NOMO-1 (cell line): Measurements from ENCODE around the gene C1QTNF6.
"Not testable (repeated sequence)": the region's sequence is repeated elsewhere in the genome, so short reads cannot be mapped to it uniquely, and the experiment has no call there.

Experiments used
- DNase-seq, 2 experiments: peaks; one replicate each; lab custom pipeline; 2025; ENCODE audit not compliant: unreplicated experiment in 2 of 2; lab: John Stamatoyannopoulos, UW

C1QTNF6 gene

GRCh38 chr22:37208401-37209139 is 20.5 kb upstream of the C1QTNF6 start:
- no peak for DNase-seq

DNA sequence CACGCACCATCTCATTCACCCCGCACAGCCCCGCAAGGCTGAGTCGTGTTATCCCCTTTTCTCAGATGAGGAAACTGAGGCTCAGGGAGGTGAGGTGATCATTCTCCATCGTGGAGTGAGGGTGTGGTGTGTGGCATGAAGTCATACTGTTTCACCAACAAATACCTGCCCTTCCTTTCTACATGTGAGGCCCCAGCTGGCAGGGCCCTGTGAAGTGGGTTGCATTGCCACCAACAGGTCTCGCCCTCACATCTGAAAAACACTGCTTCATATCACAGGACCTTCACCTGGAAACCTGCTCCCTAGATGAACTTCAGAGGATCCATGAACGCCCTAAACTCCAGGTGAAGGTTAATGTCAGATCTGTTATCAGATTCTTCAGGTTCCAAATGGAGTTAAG is 19.9 kb upstream of the C1QTNF6 start:
- no peak for DNase-seq

- DNase-seq: no peak
Observed at GRCh38 chr22:37206841-37207821, 19.1 kb upstream of the C1QTNF6 start.

DNA sequence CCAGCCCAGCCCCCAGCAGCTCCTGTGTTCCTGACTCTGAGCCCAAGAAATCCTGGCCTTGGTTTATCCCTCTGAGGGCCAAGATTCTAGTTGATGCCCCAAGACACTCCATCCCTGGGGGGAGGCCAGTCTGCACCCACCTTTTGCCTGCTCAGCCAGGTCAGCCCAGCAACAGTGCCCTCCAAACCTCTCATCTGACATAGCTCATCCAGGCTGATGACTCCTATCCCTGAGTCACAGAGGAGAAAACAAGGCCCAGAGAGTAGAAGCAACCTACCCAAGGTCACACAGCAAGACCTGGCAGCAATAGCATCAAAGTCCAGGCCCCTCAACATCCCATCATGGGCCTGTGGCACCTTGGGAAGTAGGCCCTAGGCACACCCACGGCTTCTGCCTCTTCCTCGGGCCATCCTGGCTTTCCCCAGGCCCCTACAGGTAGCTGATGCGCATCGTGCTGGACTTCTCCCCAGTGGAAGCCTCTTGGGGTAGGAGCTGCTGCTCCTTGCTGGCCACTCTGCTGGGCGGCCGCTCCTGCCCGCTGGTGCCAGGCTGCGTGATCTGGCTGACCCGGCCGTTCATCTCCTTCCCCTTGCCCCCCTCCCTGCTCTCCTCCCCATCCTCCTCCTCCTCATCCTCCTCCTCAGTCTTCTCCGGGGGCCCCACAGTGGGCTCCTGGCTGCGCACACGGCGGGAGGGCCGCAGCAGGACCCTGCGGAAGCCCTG is 18.2 kb upstream of the C1QTNF6 start:
- DNase-seq: no peak

- no peak for DNase-seq
Observed at GRCh38 chr22:37205046-37205445, 17.0 kb upstream of the C1QTNF6 start.

- DNase-seq: no peak
Observed at GRCh38 chr22:37204045-37204655, 16.1 kb upstream of the C1QTNF6 start.

DNA sequence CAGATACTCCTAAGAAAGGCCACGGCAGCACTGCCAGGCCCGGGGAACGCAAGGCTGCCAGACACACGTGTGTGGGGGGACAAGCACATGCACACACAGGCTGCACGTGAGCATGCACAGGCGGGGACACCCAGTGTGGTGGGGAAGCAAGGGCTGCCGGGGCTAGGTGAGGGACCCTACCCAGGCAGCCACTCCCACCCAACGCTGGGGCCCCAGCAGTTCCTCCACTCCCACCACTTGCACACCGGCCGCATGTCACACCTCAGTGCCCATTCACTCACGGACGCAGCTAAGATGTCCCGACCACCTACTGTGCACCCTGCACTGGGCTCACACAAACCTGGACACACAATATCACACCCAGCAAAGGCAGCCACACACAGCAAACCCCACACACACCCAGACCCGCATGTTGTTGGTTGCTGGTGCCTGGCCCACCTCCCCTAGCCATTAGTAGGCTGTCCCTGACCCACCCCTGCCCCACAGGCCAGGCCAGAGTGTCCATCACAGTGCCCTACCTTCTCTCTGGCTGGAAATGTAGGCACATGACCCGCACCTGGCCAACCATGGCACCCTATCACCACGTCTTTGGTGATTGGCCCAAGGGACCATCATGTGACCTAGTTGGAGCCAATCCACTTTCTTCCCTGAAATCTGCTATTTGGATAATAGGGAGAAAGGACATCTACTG is 15.5 kb upstream of the C1QTNF6 start:
- DNase-seq: no peak

DNA sequence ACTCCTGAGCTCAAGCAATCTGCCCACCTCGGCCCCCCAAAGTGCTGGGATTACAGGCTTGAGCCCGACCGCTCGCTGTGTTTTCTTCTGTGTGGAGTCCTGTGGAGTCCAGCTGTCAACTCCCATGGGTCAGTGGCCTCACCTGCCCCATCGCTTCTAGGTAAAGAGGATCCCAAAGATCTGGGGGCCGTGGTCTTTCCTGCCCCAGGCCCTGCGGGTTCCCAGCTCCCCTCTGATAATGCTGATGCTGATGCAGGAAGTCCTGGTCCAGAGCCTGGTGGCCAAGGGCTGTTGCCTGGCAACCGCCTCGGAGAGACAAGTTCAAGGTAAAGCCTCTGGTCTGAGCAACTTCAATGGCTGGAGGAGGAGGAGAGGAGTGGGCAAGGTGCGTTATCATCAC is 14.7 kb upstream of the C1QTNF6 start:
- no peak for DNase-seq

- no peak for DNase-seq
Observed at GRCh38 chr22:37202001-37202555, 14.0 kb upstream of the C1QTNF6 start.

GRCh38 chr22:37201443-37201820 is 13.4 kb upstream of the C1QTNF6 start:
- not testable (repeated sequence) for DNase-seq

- DNase-seq: no peak
Observed at GRCh38 chr22:37199760-37200108, 11.7 kb upstream of the C1QTNF6 start.

DNA sequence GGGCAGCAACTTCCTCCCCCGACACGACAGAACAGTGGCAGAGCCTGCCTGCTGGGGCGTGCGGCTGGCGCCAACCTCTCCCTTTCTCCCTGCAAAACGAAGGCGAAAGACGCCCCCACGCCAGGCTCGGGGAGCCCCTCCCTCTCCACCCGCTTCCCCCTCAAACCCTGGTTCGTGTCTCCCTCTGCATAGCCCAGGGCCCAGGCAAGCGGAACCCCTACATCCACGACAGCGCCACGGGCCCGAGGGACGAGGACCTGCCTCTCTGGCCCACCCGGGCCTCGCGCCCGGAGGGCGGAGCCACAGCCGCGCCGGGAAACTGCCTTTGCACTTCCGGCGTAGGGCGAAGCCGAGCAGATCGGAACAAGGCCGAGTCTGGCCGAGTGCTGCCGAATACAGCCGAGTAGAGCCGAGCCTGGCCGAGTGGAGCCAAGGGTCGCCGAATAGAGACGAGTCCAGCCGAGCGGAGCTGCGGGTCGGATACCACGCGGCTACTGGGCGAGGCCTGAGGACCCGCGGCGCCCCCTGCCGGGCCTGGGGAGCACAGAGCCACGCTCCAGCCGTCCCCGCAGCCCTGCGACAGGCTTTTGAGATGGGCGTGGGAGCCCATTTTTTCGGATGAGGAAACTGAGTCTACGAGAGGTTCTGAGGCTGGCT is 11.2 kb upstream of the C1QTNF6 start:
- peak; percentile 97 to 99 for DNase-seq

DNA sequence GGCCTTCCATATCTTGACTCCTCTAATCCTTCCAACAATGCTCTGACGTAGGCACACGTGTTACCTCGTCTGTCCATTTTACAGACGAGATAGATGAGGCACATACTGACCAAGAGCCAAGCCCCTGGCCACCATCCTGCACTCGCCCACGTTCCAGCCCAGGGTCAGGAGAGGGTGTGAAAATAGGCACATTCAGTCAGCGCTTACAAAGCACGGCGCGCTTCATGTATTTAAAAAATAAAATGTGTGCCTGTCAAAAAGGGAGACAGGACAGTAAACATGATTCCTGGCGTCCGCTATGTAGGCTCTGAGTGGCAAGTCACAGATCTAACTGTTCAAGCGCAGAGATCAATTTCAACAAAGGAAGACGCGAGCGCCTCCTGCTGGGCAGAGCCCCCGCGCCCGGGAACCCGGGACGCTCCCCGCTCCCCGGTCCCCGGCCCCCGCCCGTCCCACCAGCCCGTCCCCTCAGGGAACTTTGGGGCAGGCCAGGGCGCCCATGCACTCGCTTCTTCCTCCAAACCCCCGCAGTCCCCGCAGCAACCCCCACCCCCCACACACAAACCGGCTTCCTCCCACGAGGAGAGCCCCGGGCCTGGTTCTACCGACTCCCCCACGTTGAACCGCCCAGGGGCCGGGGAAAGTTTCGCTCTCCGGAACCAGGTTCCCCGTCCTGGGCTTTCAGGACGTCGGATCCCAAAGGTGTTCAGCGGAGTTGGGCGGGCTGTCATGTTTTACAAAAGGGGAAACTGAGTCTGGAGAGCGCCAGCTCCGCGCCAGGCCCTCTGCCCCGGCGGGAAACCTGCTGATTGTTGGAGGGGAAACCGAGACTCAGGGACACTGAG is 10.4 kb upstream of the C1QTNF6 start:
- DNase-seq: peak; percentile 50 to 79

- no peak for DNase-seq
Observed at GRCh38 chr22:37197451-37198257, 9.6 kb upstream of the C1QTNF6 start.

GRCh38 chr22:37196539-37197450 is 8.7 kb upstream of the C1QTNF6 start:
- DNase-seq: no peak

DNA sequence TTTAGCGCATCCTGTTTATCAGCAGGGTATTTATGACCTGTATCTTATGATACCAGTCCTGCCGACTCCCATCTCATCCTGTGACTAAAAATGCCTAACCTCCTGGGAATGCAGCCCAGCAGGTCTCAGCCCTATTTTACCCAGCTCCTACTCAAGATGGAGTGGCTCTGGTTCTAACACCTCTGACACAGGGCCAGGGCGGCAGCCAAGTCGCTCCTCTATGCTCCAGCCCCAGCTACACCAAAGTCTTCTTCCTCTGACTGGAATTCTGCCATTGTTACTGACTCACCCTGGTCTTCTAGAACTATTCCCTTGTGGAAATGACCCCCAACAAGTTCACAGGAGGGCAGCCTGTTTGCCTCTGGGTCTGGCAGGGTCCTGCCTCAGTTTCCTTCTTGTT is 7.9 kb upstream of the C1QTNF6 start:
- no peak for DNase-seq

DNA sequence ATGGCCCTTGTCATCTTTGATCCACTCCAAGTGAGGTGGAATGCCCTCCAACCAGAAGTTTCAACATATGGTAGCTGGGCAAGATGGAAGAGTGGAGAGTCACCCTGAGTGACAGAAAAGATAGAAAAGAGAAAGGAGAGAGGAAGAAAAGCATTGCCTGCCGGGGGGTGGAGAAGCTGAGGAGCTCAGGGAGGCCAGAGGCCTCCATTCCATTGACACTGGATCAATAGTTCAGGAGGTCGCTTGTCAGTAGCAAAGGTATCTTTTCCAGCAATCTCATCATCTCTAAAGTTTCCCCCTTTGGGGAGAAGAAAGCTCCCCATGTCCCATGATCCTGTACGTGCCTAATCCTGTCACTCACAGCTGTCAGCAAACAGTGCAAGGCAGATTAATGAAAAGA is 6.7 kb upstream of the C1QTNF6 start:
- DNase-seq: no peak
